Natural killer cell (primary cell): ENCODE data around the gene DEGS1. TPM values are rescaled to one million over a fixed set of nuclear protein-coding genes. Genes with fewer than 3 reads are reported as not detected.
A peak's percentile ranks its signal among the peaks of the same experiment; 100 is the strongest.

Experiments used
- ATAC-seq, 3 donors: fragments of 150-1000 bp in 2 of 3; fragments of 200-7000 bp in 1 of 3; cut with Tn5 transposase; 1 replicate in 1 of 3; 2 replicates in 2 of 3; pipeline ENCODE4 v1.10.0; 2021; ENCODE audit warnings: mild to moderate bottlenecking in 2 of 3, moderate library complexity in 2 of 3
- DNase-seq, 2 donors: peaks; one replicate each; pipeline versions ENCODE4 v3.0.0 to v3.0.0-alpha.2; 2013 to 2021; ENCODE audit warnings: mixed read lengths in 1 of 2
- H3K27ac ChIP-seq: one replicate; pipeline ENCODE4 v1.5.1; 2013; ENCODE audit warnings: mild to moderate bottlenecking, low read length
- H3K27me3 ChIP-seq: one replicate; pipeline ENCODE4 v1.6.1; 2013; ENCODE audit warnings: low read length; ENCODE audit not compliant: control insufficient read depth, insufficient read depth
- H3K36me3 ChIP-seq: one replicate; pipeline ENCODE4 v1.6.1; 2013; ENCODE audit warnings: low read length; ENCODE audit not compliant: control insufficient read depth, insufficient read depth
- H3K4me1 ChIP-seq: one replicate; pipeline ENCODE4 v1.6.1; 2013; ENCODE audit warnings: low read length; ENCODE audit not compliant: control insufficient read depth, insufficient read depth
- H3K4me3 ChIP-seq: one replicate; pipeline ENCODE4 v1.5.1; 2013; ENCODE audit warnings: low read length
- H3K9me3 ChIP-seq: one replicate; pipeline ENCODE4 v1.6.1; 2013; ENCODE audit warnings: low read length; ENCODE audit not compliant: control insufficient read depth, insufficient read depth
- H3K27ac Mint-ChIP-seq, 2 donors: one replicate each; pipeline ENCODE4 v1.8.0; 2022; ENCODE audit warnings: mild to moderate bottlenecking in 2 of 2, mixed read lengths in 2 of 2, moderate library complexity in 1 of 2
- H3K27me3 Mint-ChIP-seq, 2 donors: one replicate each; pipeline ENCODE4 v1.8.0; 2022; ENCODE audit warnings: low read depth in 2 of 2, mixed read lengths in 2 of 2
- H3K36me3 Mint-ChIP-seq: one replicate; pipeline ENCODE4 v1.8.0; 2022; ENCODE audit warnings: mixed read lengths
- H3K4me1 Mint-ChIP-seq, 2 donors: one replicate each; pipeline ENCODE4 v1.8.0; 2022; ENCODE audit warnings: mixed read lengths in 2 of 2
- H3K4me3 Mint-ChIP-seq: one replicate; pipeline ENCODE4 v1.8.0; 2022; ENCODE audit warnings: mild to moderate bottlenecking, moderate library complexity, mixed read lengths
- H3K9me3 Mint-ChIP-seq, 2 donors: one replicate each; pipeline ENCODE4 v1.8.0; 2022; ENCODE audit warnings: mixed read lengths in 2 of 2
- WGBS: methylation state at CpG from one replicate; pipeline ENCODE4 v1.1.7; 2013; ENCODE audit warnings: missing lambda C conversion rate; ENCODE audit not compliant: insufficient coverage; 5-methylcytosine and 5-hydroxymethylcytosine counted together
- intact Hi-C: fragments of 100-400 bp; cut with micrococcal nuclease; formaldehyde crosslinking; loops from one replicate; pipeline ENCODE4 v1.14.2; 2022
- total RNA-seq, 4 donors: library from RNA; stranded (reverse); fragments of 120-200 nt in 1 of 4; gene quantifications; one replicate each; pipeline versions ENCODE4 v1.2.3 to v1.2.4, GENCODE V29; 2013 to 2022
- TF ChIP-seq, protein P1 (sequence below): fragments of 200-600 bp; IDR thresholded peaks from one replicate; pipeline ENCODE4 v1.8.0; 2022; ENCODE audit warnings: antibody characterized with exemption

Gene DEGS1
- total RNA-seq: 10 to 100 TPM; 28.6 to 29.2 (median 28.6) TPM
- 42.0 TPM for total RNA-seq (2013)

DNA sequence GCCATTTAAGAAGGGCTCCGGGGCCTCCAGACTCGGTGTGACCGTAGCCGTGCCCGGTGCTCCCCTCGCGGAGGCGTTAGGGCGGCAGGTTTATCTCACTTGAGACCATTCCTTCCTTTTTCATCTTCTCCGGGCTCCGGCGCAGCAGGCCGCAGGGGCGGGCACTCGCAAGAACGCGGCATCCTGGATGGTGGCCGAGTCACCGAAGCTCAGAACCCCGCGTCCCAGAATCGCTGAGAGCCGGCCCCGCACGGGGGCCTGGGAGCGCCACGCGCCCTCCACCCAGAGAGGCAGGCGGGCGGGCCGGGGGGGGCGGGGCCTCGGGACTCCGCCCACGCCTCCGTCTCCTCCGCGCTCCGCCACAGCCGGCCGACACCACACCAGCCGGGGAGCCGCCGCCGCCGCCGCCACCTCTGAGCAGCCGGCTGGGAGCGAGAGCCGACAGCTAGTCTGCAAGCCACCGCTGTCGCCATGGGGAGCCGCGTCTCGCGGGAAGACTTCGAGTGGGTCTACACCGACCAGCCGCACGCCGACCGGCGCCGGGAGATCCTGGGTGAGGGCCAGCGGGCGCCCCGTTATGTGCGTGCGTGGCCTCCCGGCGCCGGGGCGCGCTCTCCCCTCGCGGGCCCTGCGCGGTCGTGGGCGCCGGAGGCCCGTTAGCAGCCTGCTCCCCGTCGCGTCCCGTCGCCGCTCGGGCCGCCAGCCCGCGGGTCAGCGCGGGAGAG lies at the start of gene DEGS1:
TSS of gene DEGS1 (plus strand) at position 375 of the 725 bp plus-strand sequence. CDS start at position 472, 97 bp downstream.
- Histone ChIP-seq H3K27me3 (no peaks in the 10 kb centered on the region), H3K4me1 (peaks cover 38% of the 10 kb centered on the region), H3K36me3 (no peaks in the 10 kb centered on the region), H3K4me3 (peak within 1 kb of the TSS; percentile 92), H3K27ac (peak within 1 kb of the TSS; percentile 97), H3K9me3 (no peaks in the 10 kb centered on the region)
- TF ChIP-seq, protein P1, sequence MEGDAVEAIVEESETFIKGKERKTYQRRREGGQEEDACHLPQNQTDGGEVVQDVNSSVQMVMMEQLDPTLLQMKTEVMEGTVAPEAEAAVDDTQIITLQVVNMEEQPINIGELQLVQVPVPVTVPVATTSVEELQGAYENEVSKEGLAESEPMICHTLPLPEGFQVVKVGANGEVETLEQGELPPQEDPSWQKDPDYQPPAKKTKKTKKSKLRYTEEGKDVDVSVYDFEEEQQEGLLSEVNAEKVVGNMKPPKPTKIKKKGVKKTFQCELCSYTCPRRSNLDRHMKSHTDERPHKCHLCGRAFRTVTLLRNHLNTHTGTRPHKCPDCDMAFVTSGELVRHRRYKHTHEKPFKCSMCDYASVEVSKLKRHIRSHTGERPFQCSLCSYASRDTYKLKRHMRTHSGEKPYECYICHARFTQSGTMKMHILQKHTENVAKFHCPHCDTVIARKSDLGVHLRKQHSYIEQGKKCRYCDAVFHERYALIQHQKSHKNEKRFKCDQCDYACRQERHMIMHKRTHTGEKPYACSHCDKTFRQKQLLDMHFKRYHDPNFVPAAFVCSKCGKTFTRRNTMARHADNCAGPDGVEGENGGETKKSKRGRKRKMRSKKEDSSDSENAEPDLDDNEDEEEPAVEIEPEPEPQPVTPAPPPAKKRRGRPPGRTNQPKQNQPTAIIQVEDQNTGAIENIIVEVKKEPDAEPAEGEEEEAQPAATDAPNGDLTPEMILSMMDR: no peak
- intact Hi-C loops: loop anchor here (2.0 to 5.0 kb wide), 2 partner anchors 66 to 150 kb away; no protein-coding TSS in a partner anchor
- Mint-ChIP-seq H3K4me3 (peak within 1 kb of the TSS; percentile 86), H3K27me3 (no peaks in the 10 kb centered on the region), H3K9me3 (no peaks in the 10 kb centered on the region), H3K4me1 (peaks cover 15 to 24% of the 10 kb centered on the region in 2 donors), H3K36me3 (no peaks in the 10 kb centered on the region), H3K27ac (peak within 1 kb of the TSS; percentile 84 to 90)
- WGBS: under 1% methylated on average over 94 of the region's 94 CpGs
- ATAC-seq (peak; percentile 80 to 93 (median 87)), DNase-seq (peak; percentile 80 to 89)

DNA sequence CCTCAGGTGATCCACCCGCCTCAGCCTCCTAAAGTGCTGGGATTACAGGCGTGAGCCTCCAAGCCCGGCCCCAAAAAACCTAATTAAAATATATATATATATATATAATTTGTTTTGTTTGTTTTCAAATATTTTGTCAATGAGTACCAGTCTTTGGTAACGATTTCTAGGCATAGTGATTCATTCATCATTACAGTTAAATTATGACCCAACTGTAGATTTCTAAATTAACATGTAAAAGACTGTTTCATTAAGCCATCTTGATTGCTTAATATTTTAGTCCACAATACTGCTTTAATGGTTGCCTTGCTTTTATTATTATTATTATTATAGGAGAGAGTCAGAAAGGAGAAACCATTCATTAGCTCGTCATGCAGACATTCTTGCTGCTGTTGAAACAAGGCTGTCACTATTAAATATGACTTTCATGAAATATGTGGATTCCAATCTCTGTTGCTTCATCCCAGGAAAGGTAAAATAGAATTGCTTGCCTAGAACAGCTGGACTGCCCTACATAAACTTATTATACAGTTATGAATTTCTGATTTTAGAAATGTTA lies 49.2 kb upstream of the DEGS1 start:
- H3K9me3 ChIP-seq: no peaks in the 10 kb centered on the region
- peaks cover 45% of the 10 kb centered on the region for H3K36me3 ChIP-seq
- no peak overlapping the region for H3K27ac ChIP-seq
- no peak overlapping the region for H3K4me3 Mint-ChIP-seq
- 93% methylated on average over 2 of the region's 5 CpGs for WGBS
- intact Hi-C loops: no loop called here
- H3K27me3 ChIP-seq: no peaks in the 10 kb centered on the region
- no peaks in the 10 kb centered on the region for H3K4me1 ChIP-seq
- DNase-seq: no peak
- peaks cover 11% of the 10 kb centered on the region for H3K36me3 Mint-ChIP-seq
- TF ChIP-seq, protein P1: no peak
- H3K27me3 Mint-ChIP-seq: no peaks in the 10 kb centered on the region
- ATAC-seq: no peak
- H3K27ac Mint-ChIP-seq: no peak overlapping the region
- no peaks in the 10 kb centered on the region for H3K4me1 Mint-ChIP-seq
- H3K9me3 Mint-ChIP-seq: no peaks in the 10 kb centered on the region
- no peak overlapping the region for H3K4me3 ChIP-seq

DNA sequence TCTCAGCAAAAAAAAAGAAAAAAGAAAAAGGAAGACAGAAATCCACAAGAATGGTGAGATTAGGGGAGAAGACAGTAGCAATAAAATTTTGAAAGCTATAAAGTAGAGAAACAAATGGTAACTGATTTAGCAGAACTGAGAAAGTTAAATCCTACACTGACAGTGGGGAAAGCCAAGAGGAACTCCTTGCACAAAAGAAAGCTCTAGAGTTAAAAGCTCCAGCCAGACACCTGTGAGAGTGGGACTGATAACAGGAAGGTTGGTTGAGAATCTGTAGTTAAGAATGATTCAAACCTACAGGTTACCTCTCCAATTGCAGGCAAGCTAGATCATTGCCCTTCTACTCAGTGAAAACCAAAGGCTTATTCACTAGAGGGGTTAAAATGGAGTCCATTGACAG lies 45.5 kb upstream of the DEGS1 start:
- no peaks in the 10 kb centered on the region for H3K27me3 Mint-ChIP-seq

More for the DNA sequence above, 45.5 kb upstream of the DEGS1 start:
- no peaks in the 10 kb centered on the region for H3K27me3 ChIP-seq
- Mint-ChIP-seq H3K4me3 (no peak overlapping the region), H3K36me3 (no peaks in the 10 kb centered on the region), H3K27ac (peak overlapping the region in 1 of 2 donors; percentile 42), H3K9me3 (no peaks in the 10 kb centered on the region), H3K4me1 (no peaks in the 10 kb centered on the region)
- H3K9me3 ChIP-seq: no peaks in the 10 kb centered on the region
- no peaks in the 10 kb centered on the region for H3K4me1 ChIP-seq
- H3K27ac ChIP-seq: no peak overlapping the region
- TF ChIP-seq, protein P1: no peak
- ATAC-seq (no peak), DNase-seq (no peak)
- H3K36me3 ChIP-seq: peaks cover 40% of the 10 kb centered on the region
- H3K4me3 ChIP-seq: no peak overlapping the region
- intact Hi-C loops: no loop called here
